H1 (cell line): Measurements from ENCODE around the gene IL7R. TPM values are rescaled to one million over a fixed set of nuclear protein-coding genes. Genes with fewer than 3 reads are reported as not detected.

ENCODE experiments used
- CTCF ChIA-PET: fragments of 300-600 bp; sonication (Branson Sonifier 250); formaldehyde crosslinking; loops from one replicate; lab custom pipeline; 2021; ENCODE audit not compliant: partially characterized antibody; lab: Charles Lee
- POLR2A ChIA-PET: fragments of 300-600 bp; sonication (Branson Sonifier 250); formaldehyde crosslinking; loops from one replicate; lab custom pipeline; 2021; ENCODE audit warnings: inconsistent platforms; ENCODE audit not compliant: partially characterized antibody; lab: Charles Lee
- DNase-seq, 2 experiments: peaks; one replicate each; pipeline versions ENCODE4 v3.0.0 to v3.0.0-alpha.2; 2010 to 2022; ENCODE audit warnings: low spot score in 2 of 2, low read depth in 1 of 2, mixed read lengths in 1 of 2
- FAIRE-seq: peaks from 2 replicates; lab custom pipeline; 2011; peaks lifted over from hg19 to GRCh38; lab: Jason Lieb, UNC
- H2AFZ ChIP-seq: 2 replicates; pipeline ENCODE4 v1.8.1; 2012; ENCODE audit warnings: low read length, inconsistent platforms
- H2AK5ac ChIP-seq: 2 replicates; pipeline ENCODE4 v1.6.1; 2013; ENCODE audit warnings: low read depth, low read length
- H2BK120ac ChIP-seq: replicated peaks from 2 replicates; pipeline ENCODE3; 2013; ENCODE audit warnings: low read depth, low read length, inconsistent platforms
- H2BK12ac ChIP-seq: 2 replicates; pipeline ENCODE4 v1.6.1; 2013; ENCODE audit warnings: low read depth, low read length
- H2BK15ac ChIP-seq: 2 replicates; pipeline ENCODE4 v1.6.1; 2013; ENCODE audit warnings: low read length
- H2BK20ac ChIP-seq: 2 replicates; pipeline ENCODE4 v1.6.1; 2013; ENCODE audit warnings: low read length
- H2BK5ac ChIP-seq: 2 replicates; pipeline ENCODE4 v1.6.1; 2013; ENCODE audit warnings: low read depth, low read length
- H3K14ac ChIP-seq: 2 replicates; pipeline ENCODE4 v1.6.1; 2013; ENCODE audit warnings: inconsistent platforms; ENCODE audit not compliant: insufficient read length
- H3K18ac ChIP-seq: 2 replicates; pipeline ENCODE4 v1.6.1; 2013; ENCODE audit warnings: low read length; ENCODE audit errors: extremely low read depth
- H3K23ac ChIP-seq: 2 replicates; pipeline ENCODE4 v1.6.1; 2013; ENCODE audit warnings: inconsistent platforms; ENCODE audit not compliant: insufficient read length
- H3K23me2 ChIP-seq: 2 replicates; pipeline ENCODE4 v1.6.1; 2013; ENCODE audit warnings: low read depth, low read length
- H3K27ac ChIP-seq: 2 replicates; pipeline ENCODE4 v1.6.1; 2011; ENCODE audit warnings: low read depth, low read length, inconsistent platforms
- H3K27me3 ChIP-seq, 4 experiments: replicated peaks in 1 of 4; 1 replicate in 1 of 4; 2 replicates in 3 of 4; pipeline versions ENCODE4 v1.6.1 to v1.8.1; 2011 to 2013; ENCODE audit warnings: low read length in 3 of 4, mild to moderate bottlenecking in 3 of 4, inconsistent platforms in 2 of 4, mixed read lengths in 2 of 4, moderate library complexity in 1 of 4; ENCODE audit not compliant: control insufficient read depth in 3 of 4, insufficient read depth in 3 of 4; ENCODE audit errors: extremely low read depth in 1 of 4
- H3K36me3 ChIP-seq, 4 experiments: 2 replicates each; pipeline versions ENCODE4 v1.6.1 to v1.8.1; 2011 to 2013; ENCODE audit warnings: mild to moderate bottlenecking in 4 of 4, low read length in 3 of 4, moderate library complexity in 2 of 4, control low read depth in 1 of 4, inconsistent platforms in 1 of 4; ENCODE audit not compliant: insufficient read depth in 4 of 4, control insufficient read depth in 2 of 4
- H3K4ac ChIP-seq: replicated peaks from 2 replicates; pipeline ENCODE3; 2013; ENCODE audit warnings: low read length, low read depth, mixed read lengths, inconsistent platforms; ENCODE audit not compliant: insufficient read length
- H3K4me1 ChIP-seq, 4 experiments: replicated peaks in 1 of 4; 1 replicate in 1 of 4; 2 replicates in 3 of 4; pipeline versions ENCODE4 v1.6.1 to v1.8.1; 2011 to 2013; ENCODE audit warnings: low read length in 3 of 4, inconsistent platforms in 2 of 4, mixed read lengths in 1 of 4; ENCODE audit not compliant: insufficient read depth in 4 of 4, control insufficient read depth in 3 of 4
- H3K4me2 ChIP-seq, 2 experiments: 2 replicates each; pipeline versions ENCODE4 v1.6.1 to v1.8.1; 2011 to 2013; ENCODE audit warnings: low read depth in 2 of 2, low read length in 2 of 2, control low read depth in 1 of 2, inconsistent platforms in 1 of 2, mild to moderate bottlenecking in 1 of 2; ENCODE audit not compliant: insufficient read depth in 1 of 2
- H3K4me3 ChIP-seq, 4 experiments: fragments of 200-600, 300-600 bp in 1 of 4; sonication (generic), shearing (Covaris generic), sonication (Bioruptor Twin) in 1 of 4; 2 replicates each; pipeline versions ENCODE4 v1.5.1 to v1.8.1; 2011 to 2016; ENCODE audit warnings: low read length in 4 of 4, low read depth in 3 of 4, control low read depth in 2 of 4, inconsistent platforms in 2 of 4, mild to moderate bottlenecking in 2 of 4, mixed read lengths in 1 of 4, moderate library complexity in 1 of 4; ENCODE audit not compliant: insufficient read depth in 2 of 4; ENCODE audit errors: extremely low read depth in 1 of 4
- H3K56ac ChIP-seq: replicated peaks from 2 replicates; pipeline ENCODE3; 2013; ENCODE audit warnings: low read depth, mild to moderate bottlenecking, mixed read lengths, low read length, inconsistent platforms; ENCODE audit not compliant: insufficient read length
- H3K79me1 ChIP-seq: 2 replicates; pipeline ENCODE4 v1.6.1; 2013; ENCODE audit warnings: low read depth, low read length, control low read depth
- H3K79me2 ChIP-seq, 2 experiments: 2 replicates each; pipeline versions ENCODE4 v1.6.1 to v1.8.1; 2012 to 2013; ENCODE audit warnings: low read length in 2 of 2, mild to moderate bottlenecking in 2 of 2, inconsistent platforms in 1 of 2; ENCODE audit not compliant: insufficient read depth in 2 of 2, control insufficient read depth in 1 of 2
- H3K9ac ChIP-seq, 4 experiments: replicated peaks in 1 of 4; 1 replicate in 1 of 4; 2 replicates in 3 of 4; pipeline versions ENCODE4 v1.6.1 to v1.8.1; 2011 to 2013; ENCODE audit warnings: low read depth in 3 of 4, low read length in 3 of 4, control low read depth in 2 of 4, mild to moderate bottlenecking in 2 of 4, moderate library complexity in 2 of 4, inconsistent platforms in 1 of 4; ENCODE audit errors: extremely low read depth in 1 of 4
- H3K9me3 ChIP-seq, 2 experiments: 2 replicates each; pipeline versions ENCODE4 v1.6.1 to v1.8.1; 2012 to 2013; ENCODE audit warnings: mild to moderate bottlenecking in 2 of 2, moderate library complexity in 2 of 2, control low read depth in 1 of 2, inconsistent platforms in 1 of 2, low read depth in 1 of 2, low read length in 1 of 2, mixed read lengths in 1 of 2; ENCODE audit not compliant: insufficient read depth in 2 of 2
- H4K20me1 ChIP-seq, 2 experiments: replicated peaks in 1 of 2; 2 replicates each; pipeline versions ENCODE3 to v1.8.1; 2011 to 2013; ENCODE audit warnings: inconsistent platforms in 2 of 2, low read length in 2 of 2, mild to moderate bottlenecking in 1 of 2; ENCODE audit not compliant: insufficient read depth in 2 of 2, control insufficient read depth in 1 of 2
- H4K5ac ChIP-seq: 2 replicates; pipeline ENCODE4 v1.6.1; 2013; ENCODE audit warnings: low read length, low read depth, mixed read lengths, inconsistent platforms; ENCODE audit not compliant: insufficient read length
- H4K8ac ChIP-seq: 2 replicates; pipeline ENCODE4 v1.8.0; 2013; ENCODE audit warnings: mild to moderate bottlenecking, moderate library complexity, low read length, inconsistent platforms; ENCODE audit not compliant: insufficient read depth; ENCODE audit errors: extremely low read depth
- H4K91ac ChIP-seq: replicated peaks from 2 replicates; pipeline ENCODE3; 2013; ENCODE audit warnings: low read length, mixed read lengths, inconsistent platforms; ENCODE audit not compliant: insufficient read length
- EGR1 ChIP-seq: IDR thresholded peaks from 2 replicates; pipeline ENCODE4 v1.6.1; 2011; ENCODE audit warnings: low read depth, low read length, borderline replicate concordance
- TAF1 ChIP-seq: IDR thresholded peaks from 2 replicates; pipeline ENCODE4 v1.6.1; 2011; ENCODE audit warnings: mild to moderate bottlenecking, low read depth, low read length
- WGBS, 2 experiments: shearing (Covaris generic) in 1 of 2; methylation state at CpG; one replicate each; pipeline versions ENCODE4 v1.1.6 to v1.1.7; 2013 to 2015; ENCODE audit warnings: low lambda C conversion rate in 2 of 2, mixed read lengths in 2 of 2, inconsistent platforms in 1 of 2, low coverage in 1 of 2, missing lambda C conversion rate in 1 of 2; ENCODE audit not compliant: insufficient replicate concordance in 2 of 2, insufficient coverage in 1 of 2, insufficient read length in 1 of 2; ENCODE audit errors: extremely low coverage in 1 of 2, missing lambda C conversion rate in 1 of 2; 5-methylcytosine and 5-hydroxymethylcytosine counted together
- polyA plus RNA-seq, 7 experiments: library from polyadenylated mRNA; depleted of rRNA in 3 of 7; stranded (reverse) in 5 of 7; unstranded in 2 of 7; fragments of >200 nt in 5 of 7; fragments of 200-250 nt in 2 of 7; gene quantifications; 1 replicate in 5 of 7; 2 replicates in 1 of 7; 4 replicates in 1 of 7; pipeline versions ENCODE4 v1.2.1 to v1.2.3, GENCODE V29; 2011 to 2013; ENCODE audit warnings: missing spikeins in 2 of 7, mixed read lengths in 2 of 7
- total RNA-seq: library from RNA; stranded (reverse); fragmentation: NEBNext Ultra II Directional; extraction: Animal tissue kit (Norgen Biotek cat#: 25700); gene quantifications from 2 replicates; pipeline ENCODE4 v1.2.1, GENCODE V29; 2021

Gene IL7R
- total and polyA plus RNA-seq, 2 of the 8 experiments (the other 6 are each of a cell fraction or from before 2014, with no cell fraction given) = not detected

DNA sequence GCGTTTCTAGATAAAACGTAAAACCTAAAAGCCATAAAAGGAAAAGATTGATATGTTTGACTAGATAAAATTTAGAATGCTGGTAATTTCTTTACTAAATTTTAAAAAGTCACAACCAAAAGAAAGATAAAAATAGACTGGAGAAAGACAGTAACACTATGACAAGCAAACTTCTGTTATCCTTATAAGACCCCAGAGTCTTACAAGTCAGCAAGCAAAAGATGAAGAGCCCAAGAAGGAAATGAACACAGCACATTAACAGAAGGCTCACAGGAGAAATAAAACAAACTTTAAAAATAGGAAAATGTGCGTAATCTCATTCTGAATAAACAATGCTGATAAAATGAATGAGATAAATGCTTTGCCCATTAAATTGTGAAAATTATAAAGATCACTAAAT lies 29.7 kb downstream of the IL7R start:
- WGBS, 2 experiments = 93% methylated on average over 3 of the region's 3 CpGs; no CpG with 5 or more reads in 1 of the 2 experiments
- Histone ChIP-seq H3K4me2 (no peak overlapping the region), H4K20me1 (no peaks in the 10 kb centered on the region), H3K79me2 (no peaks in the 10 kb centered on the region), H2AK5ac (no peak overlapping the region), H4K8ac (no peak overlapping the region), H3K79me1 (no peaks in the 10 kb centered on the region), H4K91ac (no peak overlapping the region), H3K18ac (no peak overlapping the region), H2BK12ac (no peak overlapping the region), H3K23ac (no peak overlapping the region), H2AFZ (no peak overlapping the region), H2BK5ac (no peak overlapping the region), H3K4me3 (no peak overlapping the region), H3K23me2 (no peaks in the 10 kb centered on the region), H2BK15ac (no peak overlapping the region), H2BK120ac (no peak overlapping the region), H3K36me3 (no peaks in the 10 kb centered on the region), H3K4ac (no peak overlapping the region), H3K9ac (no peak overlapping the region), H3K9me3 (no peaks in the 10 kb centered on the region), H2BK20ac (no peak overlapping the region), H4K5ac (no peak overlapping the region), H3K56ac (no peak overlapping the region), H3K14ac (no peak overlapping the region), H3K27ac (no peak overlapping the region), H3K27me3 (no peaks in the 10 kb centered on the region), H3K4me1 (peaks cover 0 to 2% (median 0%) of the 10 kb centered on the region in 4 experiments; a peak in 1 of 7 replicates)
- DNase-seq (no peak), FAIRE-seq (no peak)
- POLR2A ChIA-PET = no interaction called here
- CTCF ChIA-PET = interaction anchor here (1.1 kb wide), 1 partner anchor 11 kb away, joined by 4 read pairs; no protein-coding TSS in a partner anchor
- no peak for TF ChIP-seq TAF1
- no peak for TF ChIP-seq EGR1
